K562 (cell line): ENCODE data around the gene LRRTM1. TPM values are rescaled to one million over a fixed set of nuclear protein-coding genes. Genes with fewer than 3 reads are reported as not detected.

Experiments
- CREM ChIP-seq: IDR thresholded peaks from 2 replicates; pipeline ENCODE4 v1.6.1; 2014; ENCODE audit warnings: antibody characterized with exemption, low read depth
- FOXK2 ChIP-seq, 2 experiments: fragments of 450-650 bp; IDR thresholded peaks in 1 of 2; conservative IDR thresholded peaks in 1 of 2; 2 replicates each; pipeline ENCODE4 v1.6.1; 2016; ENCODE audit warnings: low read depth in 2 of 2, mild to moderate bottlenecking in 1 of 2
- IRF2 ChIP-seq: sonication (generic); formaldehyde crosslinking; IDR thresholded peaks from 2 replicates; pipeline ENCODE4 v1.8.1; 2022; ENCODE audit warnings: mild to moderate bottlenecking, missing genetic modification reagents
- MCM2 ChIP-seq: fragments of 450-650 bp; IDR thresholded peaks from 2 replicates; pipeline ENCODE4 v1.6.1; 2017; ENCODE audit warnings: low read depth, mild to moderate bottlenecking
- MTF1 ChIP-seq: fragments of 250-450 bp; sonication (Bioruptor Pico); IDR thresholded peaks from 2 replicates; pipeline ENCODE4 v1.9.0; 2021; ENCODE audit warnings: moderate library complexity, mild to moderate bottlenecking, inconsistent platforms, borderline replicate concordance
- NBN ChIP-seq: fragments of 450-650 bp; IDR thresholded peaks from 2 replicates; pipeline ENCODE4 v1.6.1; 2016; ENCODE audit warnings: low read depth, mild to moderate bottlenecking
- NFIC ChIP-seq: fragments of 450-650 bp; IDR thresholded peaks from 2 replicates; pipeline ENCODE4 v1.6.1; 2017; ENCODE audit warnings: mild to moderate bottlenecking, inconsistent platforms
- PHB2 ChIP-seq: fragments of 450-650 bp; IDR thresholded peaks from 2 replicates; pipeline ENCODE4 v1.6.1; 2017; ENCODE audit warnings: low read depth
- ZNF165 ChIP-seq: fragments of 250-450 bp; sonication (Bioruptor Pico); IDR thresholded peaks from 2 replicates; pipeline ENCODE4 v1.4.0; 2020; ENCODE audit warnings: borderline replicate concordance
- polyA plus RNA-seq, 8 experiments: library from polyadenylated mRNA; depleted of rRNA in 4 of 8; stranded (reverse) in 5 of 8; unstranded in 3 of 8; fragments of >200 nt; fragmentation: Nextera tagmentation in 2 of 8; fragmentation: Illumina TruSeq in 1 of 8; extraction: Ambion mirVana in 2 of 8; extraction: Trizol in 1 of 8; gene quantifications; 2 replicates each; pipeline versions ENCODE4 v1.2.1 to v1.2.3, GENCODE V29; 2011 to 2014; ENCODE audit warnings: inconsistent platforms in 1 of 8, missing spikeins in 1 of 8
- total RNA-seq, 7 experiments: library from RNA; depleted of rRNA in 6 of 7; stranded (reverse); fragments of >200 nt in 6 of 7; fragmentation: Illumina TruSeq in 2 of 7; extraction: Trizol in 2 of 7; gene quantifications; 2 replicates each; pipeline versions ENCODE4 v1.2.1 to v1.2.3, GENCODE V29; 2011 to 2021; ENCODE audit warnings: low replicate concordance in 1 of 7
- TF ChIP-seq, protein P1 (sequence below): fragments of 200-600 bp; sonication (generic); IDR thresholded peaks from one replicate; pipeline ENCODE4 v1.6.1; 2012; ENCODE audit warnings: mild to moderate bottlenecking, low read depth, low read length, inconsistent platforms

Gene LRRTM1
- total and polyA plus RNA-seq, 9 of the 15 experiments (the other 6 are each of a cell fraction or from before 2014, with no cell fraction given): 0.07 to 0.33 (median 0.11) TPM; not detected in 6

DNA sequence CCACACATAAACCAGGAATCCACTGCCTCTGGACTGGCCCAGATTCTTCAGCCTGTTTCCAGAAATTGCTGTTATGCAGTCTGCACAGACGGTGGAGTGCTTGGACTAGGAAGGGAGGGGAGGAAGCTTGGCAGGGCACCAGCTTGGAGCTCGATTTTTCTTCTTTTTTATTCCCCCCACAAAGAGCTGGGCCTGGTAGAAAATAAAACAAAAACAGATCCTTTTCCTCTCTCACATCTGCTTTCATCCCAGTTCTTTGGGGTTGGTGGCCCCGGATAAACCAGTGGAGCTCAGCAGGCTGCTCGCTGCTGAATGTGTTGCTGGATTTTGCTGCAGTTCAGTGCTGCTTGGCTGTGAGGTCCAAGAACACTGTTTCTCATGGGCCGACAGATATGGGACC lies 16.0 kb downstream of the LRRTM1 start (continued):
- TF ChIP-seq, protein P1, sequence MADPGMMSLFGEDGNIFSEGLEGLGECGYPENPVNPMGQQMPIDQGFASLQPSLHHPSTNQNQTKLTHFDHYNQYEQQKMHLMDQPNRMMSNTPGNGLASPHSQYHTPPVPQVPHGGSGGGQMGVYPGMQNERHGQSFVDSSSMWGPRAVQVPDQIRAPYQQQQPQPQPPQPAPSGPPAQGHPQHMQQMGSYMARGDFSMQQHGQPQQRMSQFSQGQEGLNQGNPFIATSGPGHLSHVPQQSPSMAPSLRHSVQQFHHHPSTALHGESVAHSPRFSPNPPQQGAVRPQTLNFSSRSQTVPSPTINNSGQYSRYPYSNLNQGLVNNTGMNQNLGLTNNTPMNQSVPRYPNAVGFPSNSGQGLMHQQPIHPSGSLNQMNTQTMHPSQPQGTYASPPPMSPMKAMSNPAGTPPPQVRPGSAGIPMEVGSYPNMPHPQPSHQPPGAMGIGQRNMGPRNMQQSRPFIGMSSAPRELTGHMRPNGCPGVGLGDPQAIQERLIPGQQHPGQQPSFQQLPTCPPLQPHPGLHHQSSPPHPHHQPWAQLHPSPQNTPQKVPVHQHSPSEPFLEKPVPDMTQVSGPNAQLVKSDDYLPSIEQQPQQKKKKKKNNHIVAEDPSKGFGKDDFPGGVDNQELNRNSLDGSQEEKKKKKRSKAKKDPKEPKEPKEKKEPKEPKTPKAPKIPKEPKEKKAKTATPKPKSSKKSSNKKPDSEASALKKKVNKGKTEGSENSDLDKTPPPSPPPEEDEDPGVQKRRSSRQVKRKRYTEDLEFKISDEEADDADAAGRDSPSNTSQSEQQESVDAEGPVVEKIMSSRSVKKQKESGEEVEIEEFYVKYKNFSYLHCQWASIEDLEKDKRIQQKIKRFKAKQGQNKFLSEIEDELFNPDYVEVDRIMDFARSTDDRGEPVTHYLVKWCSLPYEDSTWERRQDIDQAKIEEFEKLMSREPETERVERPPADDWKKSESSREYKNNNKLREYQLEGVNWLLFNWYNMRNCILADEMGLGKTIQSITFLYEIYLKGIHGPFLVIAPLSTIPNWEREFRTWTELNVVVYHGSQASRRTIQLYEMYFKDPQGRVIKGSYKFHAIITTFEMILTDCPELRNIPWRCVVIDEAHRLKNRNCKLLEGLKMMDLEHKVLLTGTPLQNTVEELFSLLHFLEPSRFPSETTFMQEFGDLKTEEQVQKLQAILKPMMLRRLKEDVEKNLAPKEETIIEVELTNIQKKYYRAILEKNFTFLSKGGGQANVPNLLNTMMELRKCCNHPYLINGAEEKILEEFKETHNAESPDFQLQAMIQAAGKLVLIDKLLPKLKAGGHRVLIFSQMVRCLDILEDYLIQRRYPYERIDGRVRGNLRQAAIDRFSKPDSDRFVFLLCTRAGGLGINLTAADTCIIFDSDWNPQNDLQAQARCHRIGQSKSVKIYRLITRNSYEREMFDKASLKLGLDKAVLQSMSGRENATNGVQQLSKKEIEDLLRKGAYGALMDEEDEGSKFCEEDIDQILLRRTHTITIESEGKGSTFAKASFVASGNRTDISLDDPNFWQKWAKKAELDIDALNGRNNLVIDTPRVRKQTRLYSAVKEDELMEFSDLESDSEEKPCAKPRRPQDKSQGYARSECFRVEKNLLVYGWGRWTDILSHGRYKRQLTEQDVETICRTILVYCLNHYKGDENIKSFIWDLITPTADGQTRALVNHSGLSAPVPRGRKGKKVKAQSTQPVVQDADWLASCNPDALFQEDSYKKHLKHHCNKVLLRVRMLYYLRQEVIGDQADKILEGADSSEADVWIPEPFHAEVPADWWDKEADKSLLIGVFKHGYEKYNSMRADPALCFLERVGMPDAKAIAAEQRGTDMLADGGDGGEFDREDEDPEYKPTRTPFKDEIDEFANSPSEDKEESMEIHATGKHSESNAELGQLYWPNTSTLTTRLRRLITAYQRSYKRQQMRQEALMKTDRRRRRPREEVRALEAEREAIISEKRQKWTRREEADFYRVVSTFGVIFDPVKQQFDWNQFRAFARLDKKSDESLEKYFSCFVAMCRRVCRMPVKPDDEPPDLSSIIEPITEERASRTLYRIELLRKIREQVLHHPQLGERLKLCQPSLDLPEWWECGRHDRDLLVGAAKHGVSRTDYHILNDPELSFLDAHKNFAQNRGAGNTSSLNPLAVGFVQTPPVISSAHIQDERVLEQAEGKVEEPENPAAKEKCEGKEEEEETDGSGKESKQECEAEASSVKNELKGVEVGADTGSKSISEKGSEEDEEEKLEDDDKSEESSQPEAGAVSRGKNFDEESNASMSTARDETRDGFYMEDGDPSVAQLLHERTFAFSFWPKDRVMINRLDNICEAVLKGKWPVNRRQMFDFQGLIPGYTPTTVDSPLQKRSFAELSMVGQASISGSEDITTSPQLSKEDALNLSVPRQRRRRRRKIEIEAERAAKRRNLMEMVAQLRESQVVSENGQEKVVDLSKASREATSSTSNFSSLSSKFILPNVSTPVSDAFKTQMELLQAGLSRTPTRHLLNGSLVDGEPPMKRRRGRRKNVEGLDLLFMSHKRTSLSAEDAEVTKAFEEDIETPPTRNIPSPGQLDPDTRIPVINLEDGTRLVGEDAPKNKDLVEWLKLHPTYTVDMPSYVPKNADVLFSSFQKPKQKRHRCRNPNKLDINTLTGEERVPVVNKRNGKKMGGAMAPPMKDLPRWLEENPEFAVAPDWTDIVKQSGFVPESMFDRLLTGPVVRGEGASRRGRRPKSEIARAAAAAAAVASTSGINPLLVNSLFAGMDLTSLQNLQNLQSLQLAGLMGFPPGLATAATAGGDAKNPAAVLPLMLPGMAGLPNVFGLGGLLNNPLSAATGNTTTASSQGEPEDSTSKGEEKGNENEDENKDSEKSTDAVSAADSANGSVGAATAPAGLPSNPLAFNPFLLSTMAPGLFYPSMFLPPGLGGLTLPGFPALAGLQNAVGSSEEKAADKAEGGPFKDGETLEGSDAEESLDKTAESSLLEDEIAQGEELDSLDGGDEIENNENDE: no peak
- TF ChIP-seq IRF2 (CRISPR knock-in tag): no peak
- TF ChIP-seq MTF1 (CRISPR knock-in tag): no peak
- TF ChIP-seq ZNF165 (CRISPR knock-in tag): no peak
- no peak for TF ChIP-seq MCM2
- TF ChIP-seq NFIC: peak; percentile 48; the same call in 1 of the 2 replicates
- TF ChIP-seq FOXK2 (conservative IDR thresholded peaks at IDR 0.05 in 1 of 2, IDR thresholded peaks at IDR 0.05 in 1 of 2; ENCODE audit: low read depth in 2 of 2): no peak
- TF ChIP-seq NBN: no peak
- TF ChIP-seq PHB2: no peak
- no peak for TF ChIP-seq CREM
